HG02623 (cell line): ENCODE measurements around the gene ZFP36L1.

Experiments used
- ATAC-seq: cut with Tn5 transposase; IDR thresholded peaks from one replicate; pipeline ENCODE4 v1.9.1; 2021; ENCODE audit warnings: moderate library complexity; ENCODE audit not compliant: unreplicated experiment

Gene ZFP36L1, protein sequence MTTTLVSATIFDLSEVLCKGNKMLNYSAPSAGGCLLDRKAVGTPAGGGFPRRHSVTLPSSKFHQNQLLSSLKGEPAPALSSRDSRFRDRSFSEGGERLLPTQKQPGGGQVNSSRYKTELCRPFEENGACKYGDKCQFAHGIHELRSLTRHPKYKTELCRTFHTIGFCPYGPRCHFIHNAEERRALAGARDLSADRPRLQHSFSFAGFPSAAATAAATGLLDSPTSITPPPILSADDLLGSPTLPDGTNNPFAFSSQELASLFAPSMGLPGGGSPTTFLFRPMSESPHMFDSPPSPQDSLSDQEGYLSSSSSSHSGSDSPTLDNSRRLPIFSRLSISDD

DNA sequence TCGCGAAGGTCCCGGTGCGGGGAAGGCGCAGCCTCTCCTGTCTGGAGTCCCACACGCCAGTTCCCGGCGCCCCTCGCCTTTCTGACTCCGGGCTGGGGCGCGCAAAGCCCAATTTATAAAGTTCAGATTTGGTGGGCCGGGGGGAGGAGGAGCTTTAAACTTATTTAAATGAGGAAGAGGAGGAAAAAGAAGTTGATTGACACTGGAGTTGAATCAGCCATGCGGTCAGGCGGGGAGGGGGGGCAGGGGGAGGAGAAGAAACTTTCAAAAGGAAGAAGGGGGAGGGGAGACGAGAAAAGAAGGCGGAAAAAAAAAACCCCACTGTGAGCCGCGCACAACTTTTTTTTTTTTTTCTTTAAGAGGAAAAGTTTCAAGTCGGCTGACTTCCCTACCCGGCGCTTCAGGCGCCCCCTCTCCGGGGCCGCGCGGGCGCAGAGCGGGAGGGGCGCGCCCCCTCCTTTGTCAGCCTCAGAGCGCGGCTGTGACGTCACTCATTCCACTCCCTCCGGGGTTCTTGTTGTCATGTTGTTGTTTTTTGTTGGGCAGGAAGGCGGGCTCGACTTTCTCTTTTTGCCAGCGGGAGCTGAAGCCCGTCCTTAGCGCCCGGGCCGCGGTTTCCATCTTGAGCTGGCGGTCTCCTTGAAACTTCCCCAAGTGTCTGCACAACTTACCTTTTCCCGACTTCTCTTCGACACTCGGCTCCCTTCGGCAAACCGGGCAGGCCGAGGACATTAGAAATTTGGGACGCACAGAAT lies at the start of gene ZFP36L1:
Gene ZFP36L1, minus strand, starts transcription at position 89 of the 755 bp plus-strand sequence. CDS start 129 bp downstream, outside the sequence.
- peak; percentile 28 for ATAC-seq

DNA sequence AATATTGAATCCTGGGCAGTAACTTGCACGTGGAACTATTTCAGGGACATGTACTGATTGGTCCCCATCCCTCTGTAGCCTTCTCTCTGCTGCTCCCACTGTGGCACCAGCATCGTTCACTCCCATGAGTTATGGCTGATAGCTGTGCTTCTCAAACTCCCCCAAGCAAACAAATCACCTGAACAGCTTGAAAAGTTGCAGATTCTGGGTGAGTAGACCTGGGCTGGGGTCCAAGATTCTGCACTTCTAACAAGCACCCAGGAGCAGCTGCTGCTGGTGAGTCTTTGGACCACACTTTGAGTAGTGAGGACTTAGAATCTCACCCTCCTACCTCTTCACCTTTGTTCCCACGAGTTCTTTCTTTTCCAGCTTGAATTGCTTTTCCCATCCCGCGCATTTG lies 49.4 kb upstream of the ZFP36L1 start:
- ATAC-seq, result no peak

DNA sequence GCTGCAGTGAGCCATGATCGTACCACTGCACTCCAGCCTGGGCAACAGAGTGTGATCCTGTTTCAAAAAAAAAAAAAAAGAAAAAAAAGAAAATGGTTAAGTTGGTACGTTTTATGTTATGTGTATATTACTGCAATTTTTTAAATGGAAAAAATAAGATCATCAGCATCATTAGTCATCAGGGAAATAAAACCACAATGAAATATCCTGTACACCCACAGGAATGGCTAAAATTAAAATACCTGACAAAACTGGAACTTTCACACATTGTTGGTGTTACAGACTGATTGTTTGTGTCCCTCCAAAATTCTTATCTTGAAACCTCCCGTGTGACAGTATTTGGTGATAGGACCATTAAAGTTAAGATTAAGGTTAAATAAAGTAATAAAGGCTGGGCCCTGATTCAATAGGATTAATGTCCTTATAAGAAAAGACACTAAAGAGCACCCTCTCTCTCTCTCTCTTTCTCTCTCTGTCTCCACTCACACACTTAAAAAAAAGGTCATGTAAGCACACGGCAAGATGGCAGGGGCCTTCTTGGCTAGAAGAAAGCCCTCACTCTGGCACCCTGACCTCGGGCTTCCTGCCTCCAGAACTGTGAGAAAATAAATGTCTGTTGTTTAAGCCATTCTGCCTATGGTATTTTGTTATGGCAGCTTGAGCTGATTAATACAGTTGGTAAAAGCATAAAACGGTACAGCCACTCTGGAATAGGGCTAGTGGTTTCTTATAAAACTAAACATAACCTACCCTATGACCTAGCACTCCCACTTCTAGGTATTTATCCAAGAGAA lies 48.3 kb upstream of the ZFP36L1 start:
- no peak for ATAC-seq

DNA sequence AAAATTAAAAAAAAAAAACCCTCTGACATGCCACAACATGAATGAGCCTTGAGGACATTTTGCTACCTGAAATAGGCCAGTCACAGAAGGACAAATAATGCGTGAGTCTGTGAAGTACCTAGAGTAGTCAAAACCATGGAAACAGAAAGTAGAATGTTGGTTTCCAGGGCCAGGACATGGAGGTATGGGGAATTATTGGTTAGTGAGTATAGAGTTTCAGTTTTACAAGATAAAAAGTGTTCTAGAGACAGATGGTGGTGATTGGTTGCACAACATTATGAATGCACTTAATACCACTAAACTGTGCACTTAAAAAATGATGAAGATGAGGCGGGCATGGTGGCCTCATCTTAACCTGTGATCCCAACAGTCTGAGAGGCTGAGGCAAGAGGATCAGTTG lies 47.6 kb upstream of the ZFP36L1 start:
- no peak for ATAC-seq

DNA sequence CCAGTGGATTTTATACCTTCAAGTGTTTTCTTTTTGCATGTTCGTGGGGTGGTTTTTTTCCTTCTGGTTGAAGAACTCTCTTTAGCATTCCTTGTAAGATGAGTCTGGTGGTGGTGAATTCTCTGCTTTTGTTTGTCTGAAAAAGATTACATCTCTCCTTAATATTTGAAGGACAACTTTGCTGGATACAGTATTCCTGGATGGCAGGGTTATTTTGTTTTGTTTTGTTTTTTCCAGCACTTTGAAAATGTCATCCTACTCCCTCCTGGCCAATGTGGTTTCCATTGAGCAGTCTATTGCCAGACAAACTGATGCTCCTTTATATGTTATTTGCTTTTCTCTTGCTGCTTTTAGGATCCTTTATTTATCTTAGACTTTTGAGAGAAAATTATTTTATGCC lies 43.2 kb upstream of the ZFP36L1 start:
- ATAC-seq, result no peak

DNA sequence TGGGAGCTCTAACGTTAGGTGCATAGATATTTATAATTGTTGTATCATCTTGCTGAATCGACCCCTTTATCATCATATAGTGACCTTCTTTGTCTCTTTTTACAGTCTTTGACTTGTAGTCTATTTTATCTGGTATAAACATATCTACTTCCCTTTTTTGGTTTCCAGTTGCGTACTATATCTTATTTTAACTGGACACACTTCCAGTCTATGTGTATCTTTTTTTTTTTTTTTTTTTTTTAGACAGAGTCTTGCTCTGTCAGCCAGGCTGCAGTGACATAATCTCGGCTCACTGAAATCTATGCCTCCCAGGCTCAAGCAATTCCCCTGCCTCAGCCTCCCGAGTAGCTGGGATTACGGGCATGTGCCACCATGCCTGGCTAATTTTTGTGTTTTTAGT lies 41.9 kb upstream of the ZFP36L1 start:
- no peak for ATAC-seq

DNA sequence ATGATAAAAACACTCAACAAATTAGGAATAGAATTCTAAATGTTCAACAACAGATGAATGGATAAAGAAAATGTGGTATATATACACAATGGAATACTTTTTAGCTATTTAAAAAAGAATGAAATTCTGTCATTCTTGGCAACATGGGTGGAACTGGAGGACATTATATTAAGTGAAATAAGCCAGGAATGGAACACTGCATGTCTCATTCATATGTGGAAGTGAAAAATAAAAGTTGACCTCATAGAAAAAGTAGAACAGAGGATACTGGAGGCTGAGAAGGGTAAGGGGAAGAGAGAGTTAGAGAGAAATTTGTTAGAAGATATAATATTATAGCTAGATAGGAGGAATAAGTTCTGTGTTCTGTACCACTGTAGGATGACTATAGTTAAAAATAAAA lies 35.8 kb upstream of the ZFP36L1 start:
- no peak for ATAC-seq

DNA sequence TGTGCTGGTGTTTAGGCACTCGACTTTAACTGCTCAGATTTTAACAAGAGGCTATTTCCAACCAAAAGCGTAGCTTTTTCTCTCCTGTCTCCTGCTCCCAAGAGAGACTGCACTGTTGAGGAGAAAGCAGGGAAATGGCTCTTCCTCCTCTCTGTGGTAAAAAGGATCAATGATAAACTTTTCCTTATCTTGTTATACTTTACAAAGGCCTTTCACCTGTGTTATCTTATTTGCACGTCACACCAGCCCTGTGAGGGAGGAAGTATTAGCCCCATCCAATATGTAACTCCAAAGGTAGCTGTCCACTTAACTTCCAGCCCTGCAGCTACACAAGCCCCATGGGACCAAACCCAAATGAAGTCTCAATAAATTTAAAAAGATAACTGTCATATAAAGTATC lies 32.9 kb upstream of the ZFP36L1 start:
- no peak for ATAC-seq

DNA sequence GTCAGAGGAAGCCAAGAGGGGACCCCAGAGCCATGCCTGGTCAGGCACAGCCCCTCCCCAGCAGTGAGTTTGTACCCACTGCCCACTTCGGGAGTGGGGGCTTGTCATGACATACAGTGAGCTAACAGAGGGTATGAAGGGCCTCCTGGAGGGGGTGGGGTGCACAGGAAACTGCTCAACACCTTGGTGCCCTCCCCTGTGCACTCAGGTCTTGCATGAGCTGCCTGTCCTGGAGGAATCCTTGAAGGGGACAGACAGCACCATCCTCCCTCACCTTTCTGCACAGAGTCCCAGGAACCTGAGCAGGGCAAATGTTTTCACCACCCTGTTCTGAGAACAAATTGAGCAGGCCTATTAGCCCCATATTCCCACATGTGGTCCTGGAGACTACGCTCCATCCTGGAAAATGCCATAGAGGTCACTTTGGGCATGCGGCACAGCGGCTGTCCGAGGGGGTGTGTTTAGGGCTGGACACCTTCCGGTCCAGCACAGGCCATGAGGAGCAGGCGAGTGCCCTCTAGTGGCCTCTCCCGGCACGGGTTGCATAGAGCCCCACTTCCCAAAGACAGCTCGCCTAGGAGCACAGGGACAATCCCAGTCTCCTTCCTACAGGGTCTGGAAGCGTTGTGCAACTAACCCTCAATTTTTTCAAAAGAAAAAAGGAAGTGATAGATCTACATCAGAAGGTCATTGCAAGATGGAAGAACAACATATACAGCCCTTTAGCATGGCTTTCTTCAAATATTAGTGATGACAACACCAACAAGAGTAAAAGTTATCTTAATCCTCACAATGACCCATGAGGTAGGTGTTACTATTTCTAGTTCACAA lies 31.9 kb upstream of the ZFP36L1 start:
- no peak for ATAC-seq

DNA sequence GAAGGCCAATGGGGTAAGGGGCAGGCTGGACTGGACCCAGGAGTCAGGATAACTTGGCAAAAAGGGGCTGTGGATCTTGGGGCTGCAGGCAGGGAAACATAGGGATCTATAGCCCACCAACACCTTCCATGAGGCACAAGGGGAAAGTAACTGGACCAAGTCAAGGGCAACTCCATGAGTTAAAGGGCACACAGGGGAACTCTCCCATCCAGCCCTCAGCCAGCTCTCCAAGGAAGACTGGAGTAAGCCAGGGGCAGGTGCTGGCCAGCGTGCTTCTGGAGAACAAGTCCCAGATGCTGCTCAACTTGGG lies 31.3 kb upstream of the ZFP36L1 start:
- no peak for ATAC-seq

DNA sequence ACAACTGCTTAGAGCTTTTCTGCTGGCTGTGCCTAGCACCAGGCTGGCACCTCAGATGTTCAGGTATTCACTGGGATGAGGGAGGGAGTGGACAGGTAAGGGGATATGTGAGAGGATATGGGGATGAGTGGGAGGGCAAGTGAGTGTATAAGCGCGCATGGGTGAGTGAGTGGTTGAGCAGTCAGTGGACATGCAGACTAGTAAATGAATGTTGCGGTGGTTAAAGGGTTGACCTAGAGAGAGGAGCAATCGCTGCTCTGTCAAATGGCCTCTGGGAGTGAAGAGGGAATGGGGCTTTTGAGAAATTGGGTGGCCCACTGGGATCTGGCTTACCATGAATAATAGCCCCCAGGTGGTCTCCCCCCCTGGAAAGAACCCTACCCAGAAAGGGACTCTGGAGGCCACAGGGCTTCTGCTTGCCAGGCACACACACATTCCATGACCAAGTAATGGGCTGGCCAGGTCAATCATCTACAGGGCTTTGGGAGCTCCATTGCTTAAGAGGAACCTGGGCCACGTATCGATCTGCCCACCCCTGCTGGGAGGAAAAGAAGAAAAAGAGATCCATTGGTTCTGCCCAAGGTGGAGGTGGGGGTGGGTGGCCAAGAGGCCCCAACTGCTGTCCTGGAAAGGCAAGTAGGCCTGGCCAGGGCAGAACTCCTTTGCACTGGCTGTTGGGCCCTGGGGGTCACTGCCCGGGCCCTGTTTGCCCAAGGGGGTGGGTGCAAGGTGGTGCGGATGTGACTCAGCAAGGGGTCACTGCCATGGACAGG lies 30.8 kb upstream of the ZFP36L1 start:
- ATAC-seq, result no peak

DNA sequence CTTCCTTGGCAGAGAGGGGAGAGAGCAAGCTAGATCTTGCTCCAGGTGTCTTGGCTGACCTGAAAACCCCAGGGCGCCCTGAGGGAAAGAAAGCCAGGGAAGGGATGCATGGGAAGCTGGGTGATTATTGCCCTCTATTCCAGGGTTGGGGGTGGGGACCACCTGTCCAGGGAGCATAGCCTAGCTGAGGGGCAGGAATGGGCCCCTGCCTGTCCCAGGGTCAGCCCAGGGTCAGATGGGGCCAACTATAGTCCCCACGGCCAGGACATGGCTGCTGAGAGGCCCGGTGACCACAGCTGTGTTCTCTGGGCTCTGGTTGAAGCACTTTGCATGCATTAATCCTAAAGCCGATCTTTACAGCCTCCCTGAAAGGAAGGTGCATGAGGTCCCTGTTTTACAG lies 30.1 kb upstream of the ZFP36L1 start:
- ATAC-seq, result no peak

DNA sequence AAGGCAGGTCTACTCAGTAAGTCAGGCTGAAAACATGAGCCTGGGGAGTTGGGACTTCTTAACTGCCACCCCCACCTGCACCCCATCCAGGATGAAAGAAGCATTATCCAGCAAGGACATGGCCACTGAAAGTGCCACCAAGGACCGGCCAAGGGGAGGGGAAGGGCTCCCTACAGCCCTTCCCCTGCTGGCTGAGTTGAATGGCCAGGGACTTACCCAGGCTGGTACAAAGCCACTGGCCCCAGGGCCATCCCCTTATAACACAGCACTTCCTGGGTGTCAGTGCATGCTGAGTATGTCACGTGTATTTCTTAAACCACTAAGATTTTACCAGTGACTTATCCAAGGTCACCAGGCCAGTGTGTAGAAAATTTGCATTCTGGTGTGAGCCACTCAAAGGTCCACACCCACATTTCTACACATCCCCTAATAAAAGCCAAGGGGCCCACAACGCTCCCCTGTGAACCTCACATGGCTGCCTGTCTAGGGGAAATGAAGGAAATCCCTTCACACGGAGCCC lies 29.3 kb upstream of the ZFP36L1 start:
- ATAC-seq, result peak; percentile 50

DNA sequence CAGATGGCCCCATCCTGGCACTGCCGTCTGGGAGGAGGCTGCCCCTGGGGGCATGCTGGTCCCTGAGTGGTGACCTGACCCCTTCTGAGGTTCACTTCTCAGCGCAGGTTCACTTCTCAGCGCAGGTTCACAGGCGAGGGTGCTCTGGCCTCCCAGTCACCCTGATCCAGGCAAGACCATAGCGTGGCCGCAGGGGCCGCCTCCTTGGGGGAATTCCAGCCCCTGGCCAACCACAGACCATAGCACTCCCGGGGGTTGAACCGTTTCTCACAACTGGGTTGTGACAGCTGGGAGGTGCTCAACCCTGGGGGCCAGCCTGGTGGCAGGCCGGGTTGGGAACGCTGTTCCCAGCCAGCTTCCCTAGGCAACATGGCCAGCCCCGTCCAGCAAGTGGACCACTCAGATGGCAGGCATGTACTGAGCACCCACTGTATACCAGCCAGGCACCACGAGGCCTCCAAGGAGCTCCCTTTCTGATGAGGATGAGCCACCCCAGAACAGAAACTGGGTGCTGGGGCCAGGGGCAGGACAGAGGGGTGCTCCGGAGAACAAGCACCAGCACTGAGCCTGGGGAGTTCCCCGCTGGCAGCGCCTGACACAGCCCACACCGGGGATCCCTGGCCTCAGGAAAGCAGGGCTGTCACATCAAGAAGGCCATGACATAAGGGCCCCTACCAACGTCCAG lies 28.3 kb upstream of the ZFP36L1 start:
- no peak for ATAC-seq

DNA sequence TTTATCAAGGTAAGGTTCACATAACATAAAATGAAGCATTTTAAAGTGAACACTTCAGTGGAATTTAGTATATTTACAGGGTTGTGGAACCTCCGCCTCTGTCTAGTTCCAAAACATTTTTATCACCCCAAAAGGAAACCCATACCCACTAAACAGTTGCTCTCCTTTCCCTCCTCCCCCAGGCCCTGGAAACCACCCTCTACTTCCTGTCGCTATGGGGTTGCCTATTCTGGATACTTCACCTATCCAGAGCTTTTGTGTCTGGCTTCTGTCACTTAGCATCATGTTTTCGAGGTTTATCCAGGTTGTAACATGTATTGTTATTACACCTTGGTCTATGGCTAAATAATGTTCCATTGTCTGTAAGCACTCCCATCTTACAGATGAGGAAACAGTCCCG lies 27.7 kb upstream of the ZFP36L1 start:
- ATAC-seq, result no peak

DNA sequence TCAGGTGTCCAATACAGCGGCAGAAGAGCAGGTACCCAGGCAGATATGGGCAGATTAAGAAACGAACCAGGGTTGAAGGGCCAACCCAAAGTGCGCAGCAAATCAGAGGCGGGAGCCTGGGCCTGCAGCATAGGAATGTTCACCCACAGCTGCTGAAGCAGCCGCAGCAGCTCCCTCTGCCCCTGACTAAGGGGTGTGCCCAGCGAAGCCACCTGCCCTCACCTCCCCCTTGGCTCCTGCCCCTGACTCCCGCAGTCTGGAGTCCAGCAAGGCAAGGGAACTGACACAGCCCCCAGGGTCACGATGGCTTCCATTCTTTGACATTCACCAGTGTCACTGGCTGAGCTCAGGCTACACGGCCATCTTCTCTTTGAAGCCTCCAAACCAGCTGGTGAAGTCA lies 27.3 kb upstream of the ZFP36L1 start:
- no peak for ATAC-seq

DNA sequence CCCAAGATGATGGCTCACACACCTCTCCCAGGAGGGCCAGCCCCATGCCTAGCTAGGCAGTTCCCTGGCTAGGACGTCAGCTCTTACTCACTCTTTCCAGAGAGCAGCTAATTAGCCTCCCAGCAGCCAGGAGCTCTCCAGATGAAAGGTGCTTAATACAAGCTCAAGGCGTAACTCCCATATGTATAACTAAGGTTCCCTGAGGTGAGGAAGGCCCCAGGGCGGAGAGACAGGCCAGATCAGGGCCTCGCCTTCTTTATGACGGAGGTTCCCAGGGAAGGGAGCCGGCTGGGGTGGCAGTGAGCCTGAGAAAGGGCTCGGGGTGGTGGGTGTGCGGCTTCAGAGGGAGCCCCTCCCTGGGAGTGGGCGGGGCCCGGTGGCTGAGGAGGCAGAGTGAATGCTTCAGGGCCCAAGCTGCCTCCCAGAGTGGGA lies 26.4 kb upstream of the ZFP36L1 start:
- ATAC-seq, result no peak

DNA sequence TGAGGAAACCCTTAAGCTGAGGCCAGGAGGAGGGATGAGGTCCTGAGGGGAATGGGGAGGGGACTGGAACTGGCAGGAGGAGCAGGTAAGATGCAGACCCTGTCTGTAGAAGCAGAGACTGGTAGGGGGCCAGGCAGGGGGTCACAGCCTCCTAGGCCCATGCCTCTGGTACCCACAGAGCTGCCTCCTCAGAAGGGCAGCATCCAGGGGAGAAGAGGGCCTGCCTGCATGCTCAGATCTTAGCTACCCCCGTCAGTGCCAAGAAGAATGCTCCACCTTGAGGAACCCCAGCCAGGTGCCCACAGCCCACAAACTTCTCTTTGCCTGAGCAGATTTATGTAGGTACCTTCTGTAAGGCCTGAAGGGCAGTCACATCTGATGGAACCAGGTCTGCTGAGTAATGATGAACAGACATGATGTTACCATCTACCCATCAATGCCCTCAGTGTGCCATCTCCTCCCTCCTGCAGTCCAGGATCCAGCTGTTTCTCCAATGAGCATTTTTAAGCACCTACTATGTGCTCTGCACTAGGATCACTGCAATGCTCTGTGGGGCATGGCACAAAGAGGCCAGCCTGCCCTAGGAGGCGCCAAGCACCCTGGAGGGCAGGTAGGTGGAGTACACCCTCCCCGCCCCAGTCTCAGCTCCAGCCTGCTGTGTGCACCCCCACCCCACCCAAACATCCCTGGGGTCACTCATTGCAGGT lies 24.8 kb upstream of the ZFP36L1 start:
- no peak for ATAC-seq

DNA sequence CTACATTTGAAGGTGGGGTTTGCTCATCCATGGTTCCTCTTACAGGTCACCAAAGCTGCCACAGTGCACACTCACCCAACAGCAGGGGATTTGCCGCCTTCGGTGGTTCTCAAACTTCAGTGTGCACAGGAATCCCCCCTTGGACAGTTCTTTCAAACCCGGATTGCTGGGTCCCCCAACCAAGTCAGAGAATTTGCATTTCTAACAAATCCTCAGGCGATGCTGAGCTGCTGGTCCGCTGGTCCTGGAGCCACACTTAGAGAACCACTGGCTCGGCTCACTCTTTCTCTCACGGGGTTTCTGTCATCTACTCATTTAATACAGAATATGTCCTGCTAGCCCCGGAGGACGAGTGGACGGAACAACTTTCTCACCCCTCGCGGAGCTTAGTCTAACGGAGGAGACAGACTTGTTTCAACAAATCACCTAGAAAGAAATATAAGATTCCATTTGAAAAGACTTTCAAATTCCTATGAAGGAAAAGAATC lies 24.1 kb upstream of the ZFP36L1 start:
- no peak for ATAC-seq
